ENCODE results near the gene ASB11.
"Not testable (repeated sequence)": the region's sequence is repeated elsewhere in the genome, so short reads cannot be mapped to it uniquely, and the experiment has no call there.

ASB11 gene

GRCh38 chrX:15301924-15302323 is 13.5 kb downstream of the ASB11 start:
- peak in 1 of 2 donors; percentile 0 for DNase-seq

DNA sequence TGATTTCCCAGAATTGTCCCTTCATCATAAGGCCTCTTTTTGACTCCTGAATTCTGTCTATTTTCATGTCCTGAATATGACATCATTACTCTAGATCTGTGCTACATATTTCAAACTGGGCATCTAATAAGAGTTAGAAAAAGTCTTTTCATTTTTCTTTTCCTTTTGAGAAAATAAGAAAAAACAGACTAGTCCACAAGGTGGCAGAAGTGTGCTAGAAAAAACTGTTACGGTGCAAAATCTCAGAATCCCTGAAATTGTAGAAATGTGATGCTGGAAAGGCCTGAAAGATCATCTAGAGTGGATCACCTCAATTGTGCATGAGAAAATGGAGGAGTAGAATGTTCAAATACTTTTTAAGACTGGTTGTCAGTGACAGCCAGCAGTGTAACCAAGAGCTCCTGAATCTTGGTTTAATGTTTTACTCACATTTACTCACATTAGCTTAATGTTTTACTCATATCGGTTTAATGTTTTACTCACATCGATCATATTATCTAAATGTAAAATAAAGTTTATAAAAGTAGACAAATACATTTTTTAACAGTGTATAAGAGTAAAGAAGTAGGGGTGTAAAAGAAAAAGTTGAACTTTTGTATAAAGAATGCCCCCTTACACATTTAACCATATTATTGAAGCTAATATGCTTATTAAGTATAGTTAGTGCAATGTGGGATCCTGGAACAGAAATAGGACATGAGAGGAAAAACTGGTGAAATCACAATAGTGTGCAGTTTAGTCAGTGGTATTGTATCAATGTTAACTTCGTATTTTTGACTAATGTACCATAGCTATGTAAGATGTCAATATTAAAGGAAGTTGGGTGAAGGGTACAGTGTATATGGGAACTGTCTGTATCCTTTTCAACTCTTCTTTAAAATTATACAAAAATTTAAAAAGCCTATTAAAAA is 15.2 kb downstream of the ASB11 start:
- DNase-seq: no peak

DNA sequence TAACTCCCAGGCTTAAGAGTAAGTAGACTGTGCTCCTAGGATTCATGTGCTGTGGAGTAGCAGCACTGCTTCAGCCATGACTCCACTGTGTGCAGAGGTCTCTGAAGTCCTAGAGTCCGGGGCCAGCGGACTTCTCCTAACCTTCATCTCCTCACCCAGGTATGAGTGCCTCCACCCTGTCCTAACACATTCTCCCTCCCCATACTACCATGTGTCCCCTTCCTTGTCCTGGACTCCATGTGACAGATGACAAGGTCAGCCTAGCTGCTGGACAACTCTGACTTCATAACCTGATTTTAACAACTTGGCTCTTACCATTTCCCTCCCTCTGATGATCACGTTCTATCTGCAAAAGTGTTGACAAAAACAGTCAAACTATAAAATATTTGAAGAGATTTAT is 16.7 kb downstream of the ASB11 start:
- DNase-seq: no peak

- no peak for DNase-seq
Observed at GRCh38 chrX:15298201-15298600, 17.2 kb downstream of the ASB11 start.

DNA sequence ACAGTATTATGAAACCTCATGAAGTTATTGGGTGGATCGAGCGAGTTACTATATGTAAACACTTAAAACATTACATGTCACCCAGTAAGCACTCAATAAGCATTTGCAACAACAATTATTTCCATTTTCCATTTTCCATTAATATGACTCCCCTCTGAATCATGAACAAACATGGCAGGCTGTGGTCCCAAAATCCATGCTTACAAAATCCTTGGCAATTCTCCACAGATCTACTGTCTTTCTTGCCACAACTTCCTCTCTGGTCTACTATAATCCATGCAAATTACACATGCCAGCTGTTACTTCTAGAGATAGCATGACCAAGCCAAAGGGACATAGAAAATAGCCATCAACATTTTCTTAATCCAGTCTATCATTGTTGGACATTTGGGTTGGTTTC is 22.0 kb downstream of the ASB11 start:
- no peak for DNase-seq

DNA sequence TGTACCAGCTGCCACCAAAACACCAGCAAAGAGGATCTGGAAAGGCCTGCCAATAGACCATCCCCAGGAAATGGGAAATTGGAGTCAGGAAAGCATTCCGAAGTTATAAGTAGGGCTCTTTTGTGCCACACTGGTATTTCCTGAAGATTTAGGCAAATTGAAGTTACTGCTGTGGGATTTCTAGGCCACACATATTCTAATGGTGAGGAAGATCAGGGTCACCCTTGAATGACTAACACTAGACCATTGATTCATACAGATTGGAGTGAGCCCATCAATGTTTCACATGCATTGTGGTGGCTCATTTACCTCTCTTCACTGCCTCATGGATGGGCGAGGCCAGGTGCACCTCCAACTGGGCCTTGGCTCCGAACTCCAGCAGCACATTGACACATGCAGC is 22.6 kb downstream of the ASB11 start:
- DNase-seq: no peak

DNA sequence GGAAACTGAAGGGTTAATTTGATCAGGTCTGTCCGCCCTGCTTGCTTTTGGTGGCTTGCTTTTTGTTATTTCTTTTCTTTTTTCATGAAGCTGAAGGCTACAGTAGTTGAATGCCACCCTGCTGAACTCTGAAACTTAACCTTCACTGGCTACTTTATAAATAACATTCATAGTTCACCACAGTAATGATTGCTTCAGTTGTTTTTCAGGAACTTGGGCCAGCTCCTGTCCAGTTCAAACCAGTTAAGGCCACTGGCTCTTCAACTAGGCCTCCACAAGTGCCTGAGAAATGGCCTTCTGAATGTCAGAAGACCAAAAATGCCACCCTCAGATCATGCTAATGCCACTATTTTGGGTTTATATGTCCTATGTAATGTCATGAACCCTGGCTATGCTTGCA is 37.8 kb downstream of the ASB11 start:
- DNase-seq: no peak

DNA sequence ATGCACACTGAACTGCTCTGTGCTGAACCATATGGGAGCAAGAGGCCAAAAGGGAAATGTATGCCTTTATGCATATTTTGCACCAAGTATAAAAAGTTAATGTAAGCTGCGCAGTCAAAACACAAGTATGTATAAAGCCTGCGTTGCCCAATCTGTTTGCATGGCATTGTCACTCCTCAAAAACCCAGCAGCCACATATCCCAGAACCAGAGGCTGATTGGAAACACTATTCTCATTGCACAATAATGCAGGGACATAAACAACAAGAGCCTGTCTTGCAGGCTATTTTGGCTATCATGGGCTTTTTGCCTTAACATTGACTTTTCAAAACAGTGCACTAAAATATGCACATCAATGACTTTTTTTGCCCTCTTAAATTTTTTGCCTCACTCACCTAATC is 40.5 kb downstream of the ASB11 start:
- DNase-seq: no peak

- DNase-seq: not testable (repeated sequence)
Observed at GRCh38 chrX:15273275-15273674, 42.2 kb downstream of the ASB11 start.

DNA sequence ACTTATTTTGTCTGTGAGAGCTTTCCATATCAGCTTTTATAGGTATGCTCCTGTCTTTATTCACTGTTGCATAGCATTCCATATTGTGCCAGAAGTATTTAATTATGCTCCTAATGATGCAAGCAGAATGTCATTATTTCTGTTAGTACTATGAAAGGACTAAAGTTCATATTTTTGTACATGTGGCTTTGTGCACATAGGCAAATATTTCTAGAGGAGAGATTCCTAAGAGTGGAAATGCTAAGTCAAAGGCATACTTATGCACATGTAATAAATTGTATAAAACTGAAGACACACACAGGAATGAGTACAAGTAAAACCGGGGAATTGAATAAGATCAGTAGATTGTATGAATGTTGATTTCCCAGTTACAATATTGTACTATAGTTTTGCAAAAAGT is 43.7 kb downstream of the ASB11 start:
- no peak for DNase-seq

DNA sequence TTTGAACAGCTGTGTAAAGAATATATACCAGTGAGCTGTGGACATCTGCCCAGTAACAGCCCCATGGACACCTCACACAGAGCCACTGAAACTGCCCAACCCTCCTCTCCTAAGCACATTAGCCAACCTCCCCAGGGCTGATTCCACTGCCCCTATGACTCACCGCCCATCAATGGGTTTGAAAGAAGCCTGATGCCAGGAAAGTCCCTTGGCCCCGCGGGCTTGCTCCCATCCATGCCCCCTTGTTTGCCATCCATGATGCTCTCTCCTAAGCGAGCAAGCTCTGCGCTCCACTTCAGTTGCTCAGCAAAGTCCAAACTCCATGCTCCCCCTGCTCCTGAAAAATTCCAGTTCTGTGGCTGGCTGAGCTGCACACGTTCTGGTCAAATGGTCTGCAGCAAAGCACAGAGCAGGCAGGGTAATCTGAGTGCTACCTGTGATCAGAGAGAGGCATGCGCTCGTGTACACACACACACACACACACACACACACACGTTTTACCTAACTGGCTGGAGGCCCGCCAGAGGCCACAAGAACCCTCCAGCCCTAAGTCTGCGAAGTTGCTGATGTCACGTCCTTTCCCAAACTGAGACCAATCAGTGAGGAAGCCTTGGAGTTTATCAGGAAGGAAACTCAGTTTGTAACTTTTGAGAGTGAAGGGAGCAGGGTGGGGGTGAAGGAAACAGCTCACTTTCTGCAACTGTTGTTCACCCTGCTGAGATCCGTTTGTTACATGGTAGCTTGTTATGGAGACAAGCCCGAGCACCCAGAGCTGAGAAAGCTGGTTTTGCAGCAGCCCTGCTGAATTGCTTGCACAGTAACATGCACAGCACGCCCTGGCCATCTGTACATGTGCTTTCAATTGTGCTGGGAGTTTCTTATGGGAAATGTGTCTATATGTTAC is 45.6 kb downstream of the ASB11 start, which contains the start of gene ASB9:
Gene ASB9 (minus strand): TSS at position 466 of the 904 bp plus-strand sequence. CDS start 209 bp downstream, at position 257.
- DNase-seq: peak in 1 of 2 donors; percentile 1

GRCh38 chrX:15269120-15269519 is 46.3 kb downstream of the ASB11 start:
- DNase-seq: no peak

- no peak for DNase-seq
Observed at GRCh38 chrX:15254852-15255251, 60.6 kb downstream of the ASB11 start.

DNA sequence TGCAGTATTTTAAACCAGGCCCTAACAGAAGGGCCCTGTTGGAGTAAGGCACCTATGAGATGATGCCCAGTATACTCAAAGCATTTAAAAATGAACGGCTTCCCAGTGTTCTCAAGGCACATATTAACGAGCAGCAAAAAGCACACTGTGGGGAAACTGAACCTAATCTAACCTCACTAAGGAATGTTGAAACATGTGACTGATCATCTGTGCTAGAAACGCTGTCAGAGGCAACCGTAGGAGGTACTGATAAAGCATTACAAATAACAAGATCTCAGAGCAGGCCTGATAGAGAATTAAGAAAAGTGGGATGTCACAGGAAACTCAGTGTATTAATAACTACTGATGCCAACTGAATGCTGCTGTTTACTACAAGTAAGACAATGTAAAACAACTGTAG is 69.5 kb downstream of the ASB11 start:
- DNase-seq: no peak

- no peak for DNase-seq
Observed at GRCh38 chrX:15244421-15244820, 71.0 kb downstream of the ASB11 start.

DNA sequence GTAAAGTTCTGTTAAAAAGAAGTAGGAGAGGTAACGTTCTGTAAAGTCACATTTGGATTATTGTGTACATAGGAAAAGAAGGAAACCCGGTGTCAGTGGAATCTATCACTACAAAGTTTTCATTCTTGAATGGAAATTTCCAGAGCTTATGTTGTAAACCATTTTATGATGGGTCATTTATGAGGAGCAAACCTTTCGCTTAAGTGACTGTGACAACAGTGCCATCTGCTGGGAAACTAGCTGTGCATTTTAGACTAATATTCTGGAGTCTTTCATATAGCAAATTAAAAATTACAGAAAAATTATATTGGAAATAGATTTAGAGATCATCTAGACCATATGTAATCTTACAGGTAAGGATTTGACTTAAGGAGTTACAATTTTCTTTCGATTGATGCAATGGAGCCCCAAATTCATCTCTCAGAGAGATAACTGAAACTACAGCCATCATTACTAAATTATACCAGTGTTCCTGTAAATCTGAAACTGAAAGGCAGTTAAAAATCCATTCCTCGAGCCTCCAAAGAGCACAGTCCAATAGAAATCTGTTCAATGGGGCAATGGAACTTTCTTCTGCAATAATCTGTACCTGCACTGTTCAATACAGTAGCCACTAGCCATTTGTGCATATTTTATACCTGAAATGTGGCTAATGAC is 72.4 kb downstream of the ASB11 start:
- DNase-seq: no peak

DNA sequence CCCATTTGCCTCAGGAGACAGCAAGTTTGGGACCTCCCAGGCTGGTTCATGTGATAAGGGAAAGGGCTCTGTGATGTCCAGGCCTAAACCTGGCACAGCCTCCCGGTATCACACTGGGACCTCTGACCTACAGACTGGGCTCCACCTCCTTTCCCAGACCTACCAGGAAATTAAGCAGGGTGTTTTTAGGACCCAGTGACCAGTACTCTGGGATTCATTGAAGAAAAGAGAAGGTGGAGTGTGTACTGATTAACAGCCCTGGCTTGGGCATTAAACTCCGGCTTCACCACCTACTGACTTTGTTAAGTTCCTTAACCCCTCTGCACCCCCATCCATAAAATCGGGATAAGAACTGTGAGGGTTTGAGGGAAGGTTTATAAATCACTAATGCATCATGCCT is 74.1 kb downstream of the ASB11 start:
- no peak for DNase-seq

DNA sequence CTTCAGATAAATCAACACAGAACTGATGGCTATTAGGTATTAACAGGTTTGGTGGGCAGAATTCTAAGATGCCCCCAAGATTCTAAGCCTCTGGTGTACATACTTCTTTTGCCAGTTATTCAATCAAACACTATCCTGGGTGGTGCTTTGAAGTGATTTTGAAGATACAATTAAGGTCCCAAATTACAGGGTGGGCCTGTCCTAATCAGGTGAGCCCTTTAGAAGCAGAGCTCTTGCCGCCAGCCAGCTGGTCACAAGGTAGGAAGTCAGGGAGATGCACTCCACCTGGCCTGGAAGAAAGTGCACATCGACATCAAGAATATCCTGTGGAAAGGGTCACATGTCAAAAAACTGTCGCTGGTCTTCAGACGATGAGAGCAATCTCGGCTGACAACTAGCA is 75.0 kb downstream of the ASB11 start:
- no peak for DNase-seq

DNA sequence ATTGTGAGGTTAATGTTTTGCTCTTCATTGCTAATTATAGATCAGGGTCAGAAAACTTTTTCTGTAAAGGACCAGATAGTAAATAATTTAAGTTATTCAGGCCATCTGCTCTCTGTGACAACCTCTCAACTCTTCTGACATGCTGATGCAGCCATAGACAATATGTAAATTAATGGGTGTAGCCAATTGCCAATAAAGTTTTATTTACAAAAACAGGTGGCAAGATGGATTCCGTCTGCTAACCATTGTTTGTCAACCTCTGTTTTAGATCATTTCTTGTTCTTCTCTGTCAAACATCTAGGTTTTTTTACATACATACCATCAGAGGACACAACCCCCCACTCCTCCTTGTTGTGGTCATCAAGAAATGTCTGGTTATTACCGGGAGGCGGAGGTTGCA is 79.3 kb downstream of the ASB11 start:
- no peak for DNase-seq

DNA sequence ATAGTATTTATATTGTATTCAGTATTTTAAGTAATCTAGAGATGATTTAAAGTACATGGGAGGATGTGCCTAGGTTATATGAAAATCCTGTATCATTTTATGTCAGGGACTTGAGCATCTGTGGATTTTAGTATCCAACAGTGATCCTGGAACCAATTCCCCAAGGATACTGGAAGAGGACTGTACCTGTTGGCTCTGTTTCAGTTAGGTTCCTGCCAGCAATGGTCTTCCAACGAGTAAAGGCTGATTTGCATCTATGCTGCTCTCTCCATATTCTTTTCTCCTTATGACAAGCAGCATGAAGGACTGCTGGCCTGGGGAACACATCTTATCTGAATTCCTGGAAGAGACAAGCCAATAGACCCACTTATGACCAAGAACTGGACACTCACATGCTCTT is 80.4 kb downstream of the ASB11 start:
- DNase-seq: no peak

DNA sequence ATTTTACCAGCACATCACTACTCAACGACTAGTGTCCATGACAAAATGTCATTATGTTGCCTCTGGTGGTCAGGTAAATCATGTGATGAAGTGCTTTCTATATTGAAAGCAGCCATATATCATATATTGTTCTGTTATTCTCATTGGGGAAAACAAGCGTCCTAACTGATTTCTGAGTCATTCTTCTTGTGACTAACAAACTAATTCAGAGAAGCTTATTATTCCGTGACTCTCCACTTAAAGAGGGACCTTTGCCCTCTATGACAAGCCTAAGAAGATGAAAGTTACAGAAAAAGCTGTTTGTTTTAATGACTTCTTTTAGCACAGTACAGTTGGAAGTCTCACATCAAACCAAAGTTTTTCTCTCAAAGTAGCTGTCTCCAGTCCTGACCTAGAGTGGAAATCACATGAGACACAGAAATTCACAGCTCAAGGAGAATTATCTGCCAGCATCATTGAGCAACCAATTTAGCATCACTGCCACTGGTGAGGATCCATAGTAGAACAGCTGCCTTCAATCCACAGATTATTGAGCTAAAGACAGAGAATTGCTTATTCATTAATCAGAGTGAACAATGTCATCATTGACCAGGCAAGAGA is 81.9 kb downstream of the ASB11 start:
- no peak for DNase-seq
